H7 (cell line): ENCODE measurements around the gene HMCN2. TPM values are rescaled to one million over a fixed set of nuclear protein-coding genes. Genes with fewer than 3 reads are reported as not detected.
A peak's percentile ranks its signal among the peaks of the same experiment; 100 is the strongest.

Experiments
- DNase-seq: peaks from one replicate; pipeline ENCODE4 v3.0.0; 2012
- H3K27me3 ChIP-seq: 2 replicates; pipeline ENCODE4 v1.6.0; 2011; ENCODE audit warnings: mild to moderate bottlenecking, low read length; ENCODE audit not compliant: control insufficient read depth, insufficient read depth
- H3K36me3 ChIP-seq: replicated peaks from 2 replicates; pipeline ENCODE4 v1.5.1; 2011; ENCODE audit warnings: low read length; ENCODE audit not compliant: control insufficient read depth, insufficient read depth
- H3K4me3 ChIP-seq: 2 replicates; pipeline ENCODE4 v1.5.1; 2011; ENCODE audit warnings: low read depth, mild to moderate bottlenecking, control low read depth, low read length, moderate library complexity; ENCODE audit not compliant: insufficient read depth
- total RNA-seq: library from RNA; depleted of rRNA; stranded (reverse); fragments of >200 nt; shearing (Covaris generic); gene quantifications from 2 replicates; pipeline ENCODE4 v1.2.3, GENCODE V29; 2014

Gene HMCN2
- total RNA-seq, 1 experiment from 2014 or later: 2.3 TPM

- Histone ChIP-seq H3K27me3 (peaks cover 19% of the 10 kb centered on the region), H3K36me3 (no peaks in the 10 kb centered on the region), H3K4me3 (no peak overlapping the region)
- DNase-seq: no peak
Measured at GRCh38 chr9:130443456-130443801, 177.9 kb downstream of the HMCN2 start.

GRCh38 chr9:130443840-130444492 lies 178.4 kb downstream of the HMCN2 start:
- peak overlapping the region; percentile 65 for H3K4me3 ChIP-seq
- no peaks in the 10 kb centered on the region for H3K36me3 ChIP-seq
- no peak for DNase-seq
- H3K27me3 ChIP-seq: peaks cover 19% of the 10 kb centered on the region

GRCh38 chr9:130444565-130445221 lies 179.1 kb downstream of the HMCN2 start, which contains the start of gene ASS1:
ASS1 (plus strand) TSS chr9:130444961; CDS start chr9:130452229, 7,268 bp downstream.
- DNase-seq: peak; percentile 99
- no peaks in the 10 kb centered on the region for H3K36me3 ChIP-seq
- peak within 1 kb of the TSS; percentile 65 for H3K4me3 ChIP-seq
- H3K27me3 ChIP-seq: peaks cover 19% of the 10 kb centered on the region

GRCh38 chr9:130445268-130445983 lies 179.9 kb downstream of the HMCN2 start:
- H3K36me3 ChIP-seq: no peaks in the 10 kb centered on the region
- H3K27me3 ChIP-seq: peaks cover 19% of the 10 kb centered on the region
- peak overlapping the region; percentile 65 for H3K4me3 ChIP-seq
- peak; percentile 85 for DNase-seq

GRCh38 chr9:130446101-130446861 lies 180.7 kb downstream of the HMCN2 start:
- H3K4me3 ChIP-seq: peak overlapping the region; percentile 65
- DNase-seq: peak; percentile 88
- no peaks in the 10 kb centered on the region for H3K36me3 ChIP-seq

GRCh38 chr9:130447193-130447816 lies 181.7 kb downstream of the HMCN2 start:
- H3K4me3 ChIP-seq: no peak overlapping the region
- H3K36me3 ChIP-seq: no peaks in the 10 kb centered on the region
- H3K27me3 ChIP-seq: peaks cover 19% of the 10 kb centered on the region
- DNase-seq: no peak

More at GRCh38 chr9:130446101-130446861, 180.7 kb downstream of the HMCN2 start:
- peaks cover 19% of the 10 kb centered on the region for H3K27me3 ChIP-seq

GRCh38 chr9:130448035-130448624 lies 182.6 kb downstream of the HMCN2 start:
- no peak for DNase-seq
- no peak overlapping the region for H3K4me3 ChIP-seq

GRCh38 chr9:130448771-130449603 lies 183.4 kb downstream of the HMCN2 start:
- H3K4me3 ChIP-seq: no peak overlapping the region
- no peak for DNase-seq
- peaks cover 11% of the 10 kb centered on the region; the same call in 1 of the 2 replicates for H3K27me3 ChIP-seq
- no peaks in the 10 kb centered on the region for H3K36me3 ChIP-seq

More at GRCh38 chr9:130448035-130448624, 182.6 kb downstream of the HMCN2 start:
- Histone ChIP-seq H3K36me3 (no peaks in the 10 kb centered on the region), H3K27me3 (peaks cover 19% of the 10 kb centered on the region)

GRCh38 chr9:130450344-130451003 lies 184.9 kb downstream of the HMCN2 start:
- H3K27me3 ChIP-seq: peaks cover 3% of the 10 kb centered on the region; the same call in 1 of the 2 replicates
- H3K4me3 ChIP-seq: no peak overlapping the region
- no peak for DNase-seq
- no peaks in the 10 kb centered on the region for H3K36me3 ChIP-seq

- Histone ChIP-seq H3K36me3 (no peaks in the 10 kb centered on the region), H3K4me3 (no peak overlapping the region), H3K27me3 (no peaks in the 10 kb centered on the region; the same call in 1 of the 2 replicates)
- no peak for DNase-seq
Measured at GRCh38 chr9:130451004-130451390, 185.4 kb downstream of the HMCN2 start.

GRCh38 chr9:130451509-130452388 lies 186.2 kb downstream of the HMCN2 start:
- DNase-seq: peak; percentile 95
- no peaks in the 10 kb centered on the region; the same call in 1 of the 2 replicates for H3K27me3 ChIP-seq
- H3K4me3 ChIP-seq: no peak overlapping the region
- H3K36me3 ChIP-seq: no peaks in the 10 kb centered on the region

- Histone ChIP-seq H3K36me3 (no peaks in the 10 kb centered on the region), H3K27me3 (no peaks in the 10 kb centered on the region; the same call in 1 of the 2 replicates), H3K4me3 (no peak overlapping the region)
- DNase-seq: no peak
Measured at GRCh38 chr9:130452835-130453234, 187.3 kb downstream of the HMCN2 start.
